PFSK-1 (cell line): ENCODE data around the gene OSGEP.

Experiments used
- FOXP2 ChIP-seq: optimal IDR thresholded peaks from 2 replicates; pipeline ENCODE3; 2011; ENCODE audit warnings: borderline replicate concordance, control low read depth, inconsistent platforms; ENCODE audit not compliant: insufficient read depth; ENCODE audit errors: extremely low read length, extremely low read depth
- POLR2AphosphoS5 ChIP-seq: IDR thresholded peaks from 2 replicates; pipeline ENCODE4 v1.6.1; 2012; ENCODE audit warnings: low read depth, mild to moderate bottlenecking, control low read depth, low read length, moderate library complexity
- SIN3A ChIP-seq: IDR thresholded peaks from 2 replicates; pipeline ENCODE4 v1.6.1; 2012; ENCODE audit warnings: mild to moderate bottlenecking, low read length, moderate library complexity, borderline replicate concordance; ENCODE audit not compliant: insufficient read depth
- TAF1 ChIP-seq: IDR thresholded peaks from 2 replicates; pipeline ENCODE4 v1.6.1; 2012; ENCODE audit warnings: low read length, control low read depth, borderline replicate concordance; ENCODE audit not compliant: insufficient read depth
- TF ChIP-seq, protein P1 (sequence below), 2 experiments: IDR thresholded peaks; 2 replicates each; pipeline versions ENCODE4 v1.6.1 to v1.8.0; 2011 to 2012; ENCODE audit warnings: low read depth in 2 of 2, low read length in 2 of 2, control low read depth in 1 of 2, inconsistent platforms in 1 of 2, mild to moderate bottlenecking in 1 of 2, moderate library complexity in 1 of 2; ENCODE audit not compliant: insufficient read depth in 1 of 2

Gene OSGEP

DNA sequence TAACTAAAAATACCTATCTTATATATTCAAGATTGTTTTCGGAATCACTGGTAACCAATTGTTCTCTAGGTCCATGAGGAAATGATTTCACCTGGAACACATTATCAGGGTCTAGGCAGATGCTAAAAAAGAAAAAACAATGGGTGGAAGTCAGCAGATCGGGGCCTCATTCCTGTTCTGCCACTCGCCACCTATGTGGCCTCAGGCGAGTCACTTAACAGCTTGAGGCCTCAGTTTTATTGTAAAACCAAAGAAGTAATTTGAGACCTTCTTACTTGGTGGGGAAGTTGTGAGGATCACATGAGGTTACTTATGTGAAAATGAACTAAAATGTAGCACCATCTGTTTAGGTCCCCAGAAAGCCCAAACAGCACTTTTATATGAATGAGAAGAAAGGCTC is 44.5 kb upstream of the OSGEP start:
- TF ChIP-seq POLR2AphosphoS5 = no peak
- TF ChIP-seq FOXP2 = no peak
- no peak for TF ChIP-seq TAF1
- TF ChIP-seq SIN3A = no peak
- TF ChIP-seq, protein P1, sequence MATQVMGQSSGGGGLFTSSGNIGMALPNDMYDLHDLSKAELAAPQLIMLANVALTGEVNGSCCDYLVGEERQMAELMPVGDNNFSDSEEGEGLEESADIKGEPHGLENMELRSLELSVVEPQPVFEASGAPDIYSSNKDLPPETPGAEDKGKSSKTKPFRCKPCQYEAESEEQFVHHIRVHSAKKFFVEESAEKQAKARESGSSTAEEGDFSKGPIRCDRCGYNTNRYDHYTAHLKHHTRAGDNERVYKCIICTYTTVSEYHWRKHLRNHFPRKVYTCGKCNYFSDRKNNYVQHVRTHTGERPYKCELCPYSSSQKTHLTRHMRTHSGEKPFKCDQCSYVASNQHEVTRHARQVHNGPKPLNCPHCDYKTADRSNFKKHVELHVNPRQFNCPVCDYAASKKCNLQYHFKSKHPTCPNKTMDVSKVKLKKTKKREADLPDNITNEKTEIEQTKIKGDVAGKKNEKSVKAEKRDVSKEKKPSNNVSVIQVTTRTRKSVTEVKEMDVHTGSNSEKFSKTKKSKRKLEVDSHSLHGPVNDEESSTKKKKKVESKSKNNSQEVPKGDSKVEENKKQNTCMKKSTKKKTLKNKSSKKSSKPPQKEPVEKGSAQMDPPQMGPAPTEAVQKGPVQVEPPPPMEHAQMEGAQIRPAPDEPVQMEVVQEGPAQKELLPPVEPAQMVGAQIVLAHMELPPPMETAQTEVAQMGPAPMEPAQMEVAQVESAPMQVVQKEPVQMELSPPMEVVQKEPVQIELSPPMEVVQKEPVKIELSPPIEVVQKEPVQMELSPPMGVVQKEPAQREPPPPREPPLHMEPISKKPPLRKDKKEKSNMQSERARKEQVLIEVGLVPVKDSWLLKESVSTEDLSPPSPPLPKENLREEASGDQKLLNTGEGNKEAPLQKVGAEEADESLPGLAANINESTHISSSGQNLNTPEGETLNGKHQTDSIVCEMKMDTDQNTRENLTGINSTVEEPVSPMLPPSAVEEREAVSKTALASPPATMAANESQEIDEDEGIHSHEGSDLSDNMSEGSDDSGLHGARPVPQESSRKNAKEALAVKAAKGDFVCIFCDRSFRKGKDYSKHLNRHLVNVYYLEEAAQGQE (IDR thresholded peaks at IDR 0.05; ENCODE audit: insufficient read depth in 1 of 2, low read depth in 2 of 2, low read length in 2 of 2) = no peak

DNA sequence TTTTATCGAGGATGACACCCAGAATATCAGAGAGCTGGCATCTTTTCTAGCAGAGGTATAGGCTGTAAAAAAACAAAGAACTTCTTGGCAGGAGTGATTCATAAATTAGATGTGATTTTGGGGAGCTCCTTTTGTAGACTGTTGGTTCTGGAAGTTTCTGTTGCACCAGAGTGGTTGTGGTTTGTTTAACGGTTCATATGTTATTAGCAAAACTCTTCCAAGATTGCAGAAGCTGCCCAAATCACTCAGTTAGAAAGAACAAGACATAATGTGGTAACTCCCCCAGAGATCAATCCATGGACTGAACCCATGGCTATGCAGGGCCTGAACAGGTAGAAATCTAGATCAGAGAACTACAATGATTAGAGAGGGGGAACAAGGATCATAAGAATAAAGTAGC is 44.0 kb upstream of the OSGEP start:
- TF ChIP-seq TAF1 (no peak), SIN3A (no peak), POLR2AphosphoS5 (no peak), FOXP2 (no peak)
- TF ChIP-seq, protein P1 (IDR thresholded peaks at IDR 0.05; ENCODE audit: insufficient read depth in 1 of 2, low read depth in 2 of 2, low read length in 2 of 2) = no peak

DNA sequence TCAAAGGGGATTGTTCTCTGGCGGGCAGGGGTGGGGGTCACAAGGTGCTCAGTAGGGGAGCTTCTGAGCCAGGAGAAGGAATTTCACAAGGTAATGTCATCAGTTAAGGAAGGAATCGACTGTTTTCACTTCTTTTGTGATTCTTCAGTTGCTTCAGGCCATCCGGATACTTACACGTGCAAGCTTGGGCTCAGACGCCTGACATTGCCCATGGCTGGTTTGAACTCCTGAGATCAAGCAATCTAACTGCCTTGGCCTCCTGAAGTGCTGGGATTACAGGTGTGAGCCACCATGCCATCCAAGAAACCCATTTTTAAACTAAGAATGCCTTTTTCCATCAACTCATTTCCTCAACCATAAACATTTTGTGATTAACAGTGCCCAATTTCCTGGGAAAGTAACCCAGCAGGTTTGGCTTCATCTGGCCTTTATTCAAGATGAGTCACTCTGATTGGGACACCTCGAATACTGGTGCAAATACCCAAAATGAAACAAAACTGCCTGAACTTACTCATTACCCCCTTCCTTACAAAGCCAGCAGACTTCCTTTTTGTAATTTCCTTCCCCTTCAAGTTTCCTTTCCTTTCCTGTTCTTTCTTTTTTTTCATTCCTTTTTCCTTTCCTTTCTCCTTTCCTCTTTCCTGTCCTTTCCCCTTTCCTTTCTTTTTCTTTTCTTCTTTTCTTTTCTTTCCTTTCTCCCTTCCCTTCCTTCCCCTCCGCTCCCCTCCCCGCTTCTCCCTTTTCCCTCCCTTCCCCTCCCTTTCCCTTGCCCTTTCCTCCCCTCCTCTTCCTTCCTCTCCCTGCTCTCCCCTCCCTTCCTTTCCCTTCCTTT is 40.5 kb upstream of the OSGEP start:
- TF ChIP-seq SIN3A = no peak
- TF ChIP-seq TAF1 = no peak
- no peak for TF ChIP-seq POLR2AphosphoS5
- TF ChIP-seq, protein P1 (IDR thresholded peaks at IDR 0.05; ENCODE audit: insufficient read depth in 1 of 2, low read depth in 2 of 2, low read length in 2 of 2) = no peak
- TF ChIP-seq FOXP2 = no peak

DNA sequence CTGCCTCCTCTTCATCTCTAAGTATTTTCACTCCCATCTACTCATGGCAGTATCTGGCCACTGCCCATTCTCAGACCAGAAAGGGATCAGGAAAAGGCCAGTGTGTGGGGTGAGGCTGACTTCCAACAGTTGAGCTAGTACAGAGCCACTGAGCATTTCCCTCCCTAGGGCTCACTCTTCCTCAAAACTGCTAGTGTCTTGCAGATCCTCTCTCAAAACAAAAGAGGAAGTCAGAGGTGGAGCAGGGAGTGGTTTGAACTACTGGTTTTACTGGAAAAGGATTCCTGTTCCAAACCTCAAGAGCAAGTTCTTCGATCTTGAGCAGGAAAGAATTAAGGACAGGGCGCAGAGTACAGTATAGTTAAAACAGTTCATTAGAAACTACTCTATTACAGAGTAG is 39.0 kb upstream of the OSGEP start:
- TF ChIP-seq, protein P1 (IDR thresholded peaks at IDR 0.05; ENCODE audit: insufficient read depth in 1 of 2, low read depth in 2 of 2, low read length in 2 of 2) = no peak
- TF ChIP-seq FOXP2 (no peak), TAF1 (no peak), POLR2AphosphoS5 (no peak), SIN3A (no peak)
